CD1c-positive myeloid dendritic cell (primary cell): ENCODE results near the gene LPCAT1.
"Not testable (repeated sequence)": the region's sequence is repeated elsewhere in the genome, so short reads cannot be mapped to it uniquely, and the experiment has no call there.

Source experiments
- DNase-seq: peaks from one replicate; pipeline ENCODE4 v3.0.0-alpha.2; 2016; ENCODE audit errors: extremely low spot score

Gene LPCAT1

DNA sequence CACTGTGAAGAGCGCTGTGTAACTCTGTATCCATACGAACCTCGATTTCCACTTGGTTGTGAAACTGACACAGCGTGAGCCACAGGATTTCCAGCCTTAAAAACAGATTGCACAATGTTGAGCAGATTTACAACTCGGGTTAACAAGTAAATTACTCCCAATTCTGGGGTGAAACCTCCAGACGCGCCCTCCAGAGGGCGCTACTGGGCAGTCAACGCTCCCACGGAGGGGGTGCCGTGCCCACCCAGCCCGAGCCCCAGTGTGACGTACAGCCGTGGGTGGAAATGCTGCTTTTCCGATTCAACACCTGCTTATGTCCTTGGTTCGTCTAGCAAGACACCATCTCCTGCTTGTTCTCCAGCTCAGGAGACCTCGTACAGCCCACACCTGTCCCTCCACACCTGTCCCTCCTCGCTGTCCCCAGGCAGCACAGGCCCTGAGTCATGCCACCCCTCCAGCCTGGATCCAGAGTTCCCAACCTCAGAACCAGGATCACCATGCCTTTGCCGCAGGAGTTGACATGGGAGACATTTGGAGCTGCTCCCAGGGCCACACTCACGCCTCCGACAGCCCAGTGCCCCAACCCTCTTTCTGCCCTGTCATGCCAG is 44.1 kb downstream of the LPCAT1 start:
- peak; percentile 78 for DNase-seq

DNA sequence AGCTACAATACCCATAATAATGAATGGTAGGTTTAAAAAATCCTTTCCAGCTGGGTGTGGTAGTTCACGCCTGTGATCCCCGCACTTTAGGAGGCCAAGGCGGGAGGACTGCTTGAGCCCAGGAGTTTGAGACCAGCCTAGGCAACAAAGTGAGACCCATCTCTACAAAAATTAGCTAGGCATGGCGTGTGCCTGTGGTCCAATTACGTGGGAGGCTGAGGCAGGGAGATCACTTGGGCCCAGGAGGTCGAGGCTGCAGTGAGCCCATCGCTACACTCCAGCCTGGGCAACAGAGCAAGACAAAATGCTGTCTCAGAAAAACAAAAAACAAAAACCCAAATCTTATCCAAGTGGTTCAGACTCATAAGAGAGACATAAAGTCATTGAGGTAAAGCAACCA is 44.7 kb downstream of the LPCAT1 start:
- no peak for DNase-seq

DNA sequence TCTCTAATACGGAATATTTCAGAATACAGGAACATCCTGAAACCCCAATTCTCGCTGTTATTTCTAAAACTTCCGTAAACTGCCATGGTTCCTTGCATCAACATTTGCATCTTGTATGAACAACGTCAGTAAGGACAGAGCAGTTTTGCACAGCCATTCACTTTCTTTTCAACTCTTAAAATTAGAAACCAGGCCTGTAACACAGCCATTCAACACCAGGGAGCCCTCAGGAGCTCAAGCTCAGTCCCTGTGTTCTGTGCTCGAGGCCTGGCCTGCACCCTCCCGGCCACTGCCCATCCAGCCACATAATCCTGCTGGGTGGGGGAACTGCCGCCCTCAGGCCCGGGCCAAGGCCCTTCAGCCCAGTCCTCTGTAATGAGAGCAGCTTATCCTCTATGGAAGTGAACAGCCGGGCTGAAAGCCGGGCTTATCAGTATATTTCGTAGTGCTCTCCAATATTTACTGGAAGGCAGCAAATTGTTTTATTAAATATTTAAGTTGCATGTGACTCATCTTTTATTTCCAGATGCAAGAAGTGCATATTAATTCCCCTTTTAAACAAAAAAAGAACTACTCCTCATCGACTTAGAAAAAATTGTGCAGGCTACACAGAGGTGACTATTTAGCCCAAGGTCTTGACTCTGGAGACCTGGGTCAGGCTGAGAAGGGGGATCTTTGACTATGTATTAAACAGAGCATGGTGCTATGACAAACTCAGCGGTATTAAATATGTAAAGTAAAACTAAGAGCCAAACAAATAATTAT is 45.3 kb downstream of the LPCAT1 start:
- DNase-seq = peak; percentile 53

DNA sequence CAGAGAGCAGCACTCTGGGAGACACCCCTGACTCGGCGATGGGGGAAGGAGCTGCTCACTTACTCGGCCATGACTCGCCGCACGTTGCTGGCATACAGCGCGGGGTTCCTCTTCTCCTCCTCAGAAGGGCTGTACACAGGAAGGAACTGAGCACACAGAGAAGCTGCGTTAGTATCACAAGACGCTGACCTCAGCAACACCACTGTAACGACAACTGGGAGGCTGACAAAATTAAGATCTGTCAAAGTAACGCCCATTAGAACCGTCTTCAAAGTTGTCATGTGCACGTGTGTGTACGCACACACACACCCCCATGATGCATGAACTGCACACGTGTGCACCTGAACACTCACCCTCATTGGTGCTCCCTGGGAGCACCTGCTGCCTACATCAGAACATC is 46.4 kb downstream of the LPCAT1 start:
- peak; percentile 90 for DNase-seq

DNA sequence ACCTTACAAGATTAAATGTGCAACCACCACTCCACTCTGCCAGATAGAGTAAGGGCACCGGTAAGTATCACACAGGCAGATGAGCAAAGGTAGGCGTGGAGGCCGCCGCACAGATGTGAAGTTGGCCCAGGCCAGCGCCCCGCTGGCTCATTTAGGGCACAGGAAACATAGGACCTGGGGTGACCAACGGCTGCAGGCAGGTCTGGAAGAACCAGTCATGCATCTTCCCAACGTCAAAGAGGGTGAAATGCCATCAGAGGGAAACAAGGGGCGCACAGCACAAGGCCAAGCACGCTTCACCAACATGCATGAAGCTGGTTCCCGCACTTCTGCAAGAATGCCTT is 46.8 kb downstream of the LPCAT1 start:
- no peak for DNase-seq

DNA sequence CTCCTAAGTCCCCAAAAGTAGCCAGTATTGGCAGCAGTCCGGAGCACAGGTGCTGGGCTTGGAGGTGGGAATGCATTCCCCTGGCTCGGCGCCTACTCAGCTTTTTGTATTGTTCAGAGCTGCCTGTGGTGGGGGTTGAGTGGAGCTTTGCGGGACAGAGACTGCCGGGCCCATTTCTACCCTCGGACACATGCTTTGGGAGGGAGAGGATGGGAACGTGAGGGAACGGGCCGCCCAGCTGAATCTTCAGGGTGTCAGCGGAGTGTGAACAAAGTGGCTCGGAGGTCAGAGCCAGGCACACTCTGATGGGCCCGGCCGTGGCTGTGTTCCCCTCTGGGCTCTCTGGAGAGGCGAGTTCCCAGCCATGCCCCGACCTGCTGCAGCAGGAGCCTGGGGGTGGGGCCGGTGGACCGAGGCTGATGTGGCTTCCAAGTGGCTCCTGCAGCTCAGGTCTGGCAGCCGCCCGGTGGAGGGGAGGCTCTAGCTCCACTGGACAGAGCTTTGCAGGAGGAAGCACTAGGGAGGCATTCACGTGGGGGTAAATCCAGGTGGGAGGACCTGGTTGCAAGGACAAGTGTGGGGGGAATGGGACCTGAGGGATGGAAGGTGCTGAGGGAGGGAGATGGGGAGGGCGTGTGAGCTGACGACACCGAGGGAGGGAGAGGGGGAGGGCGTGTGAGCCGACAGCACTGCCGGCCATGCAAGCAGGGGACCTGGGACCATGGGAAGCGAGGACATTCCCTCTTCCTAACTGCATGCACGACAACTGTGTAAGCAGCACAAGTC is 47.4 kb downstream of the LPCAT1 start:
- no peak for DNase-seq

DNA sequence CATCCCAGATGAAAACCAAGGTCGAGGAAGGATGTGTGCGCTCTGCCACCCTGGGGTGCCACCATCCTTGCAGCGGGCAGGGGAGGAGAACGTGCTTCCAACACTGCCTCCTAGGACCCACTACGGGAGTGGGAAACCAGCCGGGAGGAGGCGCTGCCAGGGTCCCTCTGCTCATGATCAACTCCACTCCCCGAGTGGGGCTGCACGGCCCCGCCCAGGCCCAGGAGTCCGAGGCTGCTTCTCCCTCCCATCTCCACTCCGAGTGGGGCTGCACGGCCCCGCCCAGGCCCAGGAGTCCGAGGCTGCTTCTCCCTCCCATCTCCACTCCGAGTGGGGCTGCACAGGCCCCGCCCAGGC is 48.2 kb downstream of the LPCAT1 start:
- DNase-seq = not testable (repeated sequence)

DNA sequence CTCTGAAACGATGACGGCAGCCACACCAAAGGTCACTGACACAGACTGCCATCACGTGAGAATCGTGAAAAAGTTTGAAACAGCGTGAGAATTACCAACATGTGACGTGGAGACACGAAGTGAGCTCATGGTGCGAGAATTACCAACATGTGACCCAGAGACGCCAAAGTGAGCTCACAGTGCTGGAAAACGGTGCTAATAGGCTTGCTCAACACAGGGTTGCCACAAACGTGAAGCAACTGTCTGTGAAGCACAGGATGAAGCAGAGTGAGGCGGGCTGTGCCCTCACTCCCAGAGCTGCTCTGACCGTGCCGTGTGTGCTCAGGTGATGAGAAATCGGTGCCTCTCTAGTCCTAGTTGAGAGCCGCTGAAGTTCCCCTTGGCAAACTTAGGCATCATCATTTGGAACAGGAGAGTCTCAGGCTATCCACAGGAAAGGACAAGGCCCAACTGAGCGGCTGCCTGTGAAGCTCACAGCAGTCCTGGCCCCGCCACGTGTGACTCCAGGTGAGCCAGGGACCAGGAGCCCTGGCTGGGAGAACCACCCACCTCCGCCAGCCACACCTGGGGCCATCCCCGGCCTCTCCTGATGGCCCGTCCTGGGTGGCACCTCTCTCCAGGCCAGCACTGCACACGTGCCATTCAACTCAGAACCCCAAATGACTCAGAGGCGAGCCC is 48.8 kb downstream of the LPCAT1 start:
- peak; percentile 14 for DNase-seq

DNA sequence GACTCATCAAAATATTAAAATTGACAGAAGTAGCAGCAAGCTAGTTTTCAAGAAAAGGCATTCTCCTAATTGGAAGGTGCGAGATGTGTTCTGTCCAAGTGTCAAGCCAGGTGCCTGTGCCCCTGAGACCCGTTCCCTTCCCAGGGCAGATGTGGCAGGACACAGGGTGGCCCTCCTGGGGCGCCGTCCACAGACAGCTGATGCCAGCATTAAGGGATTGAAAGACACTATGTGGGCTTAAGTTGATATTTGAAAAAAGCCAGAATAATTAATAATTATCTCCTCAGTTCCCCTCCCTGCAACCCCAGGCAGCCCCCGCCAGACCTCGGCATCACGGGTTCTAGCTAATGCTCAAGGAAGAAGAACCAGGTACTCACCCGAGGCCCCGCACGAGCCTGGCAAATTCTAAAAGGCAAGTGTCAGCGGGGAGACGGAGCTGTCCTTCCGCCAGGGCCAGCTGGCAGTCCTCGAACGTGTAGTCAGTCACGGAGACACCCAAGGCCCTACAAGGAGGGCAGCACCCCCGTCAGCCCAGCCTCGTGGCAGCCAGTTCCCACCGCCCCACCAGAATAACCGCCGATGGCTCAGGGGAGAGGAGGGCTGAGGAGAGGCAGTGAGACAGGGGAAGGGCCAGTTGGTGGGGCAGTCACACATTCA is 49.4 kb downstream of the LPCAT1 start:
- DNase-seq = no peak

DNA sequence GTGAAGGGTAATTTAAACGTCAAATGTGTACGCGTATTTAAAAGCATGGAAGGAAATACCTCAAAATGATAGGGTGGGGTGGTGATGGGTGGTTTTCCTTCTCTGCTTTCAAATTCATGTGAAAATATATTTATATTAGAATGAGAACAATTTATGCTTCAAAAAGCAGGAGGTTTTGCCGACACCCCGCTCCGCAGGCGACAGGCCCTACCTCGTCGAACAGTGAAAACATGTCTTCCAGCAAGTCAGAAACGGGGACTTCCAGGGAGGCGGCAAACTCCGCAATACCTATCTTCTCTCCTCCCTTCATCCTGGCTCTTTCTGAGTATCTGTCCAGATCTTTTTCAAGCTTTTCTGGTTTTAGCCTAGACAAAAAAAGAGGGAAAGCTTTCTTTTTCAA is 50.0 kb downstream of the LPCAT1 start:
- no peak for DNase-seq

DNA sequence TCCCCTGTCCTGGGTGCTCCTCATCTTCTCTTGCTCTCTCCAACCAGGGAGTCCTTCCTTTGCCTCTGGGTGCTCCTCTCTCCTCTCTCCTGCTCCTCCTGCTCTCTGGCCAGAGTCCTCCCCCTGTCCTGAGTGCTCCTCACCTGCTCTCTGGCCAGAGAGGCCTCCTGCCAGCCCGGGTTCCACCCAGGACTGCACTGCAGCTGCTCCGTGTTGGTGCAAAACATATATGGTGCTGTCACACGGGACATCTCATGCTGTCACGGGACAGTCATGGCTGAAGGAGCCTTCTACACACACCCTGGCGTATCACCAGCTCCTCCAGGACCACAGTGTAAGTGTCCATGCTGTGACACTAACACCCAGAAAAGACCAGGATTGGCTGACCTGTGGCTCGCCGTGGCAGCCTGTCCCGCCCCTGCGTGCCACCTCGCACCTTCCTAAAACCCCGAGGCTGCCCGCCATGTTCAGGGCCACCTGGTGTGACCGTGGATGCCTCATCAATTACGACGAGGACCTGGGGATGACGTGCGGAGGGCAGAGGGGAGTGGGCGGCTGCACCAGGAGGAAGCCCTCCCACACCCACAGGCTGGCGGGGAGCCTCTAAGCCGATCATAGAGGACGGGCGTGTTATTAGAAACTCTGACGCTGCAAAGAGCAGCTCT is 50.7 kb downstream of the LPCAT1 start:
- DNase-seq = no peak

DNA sequence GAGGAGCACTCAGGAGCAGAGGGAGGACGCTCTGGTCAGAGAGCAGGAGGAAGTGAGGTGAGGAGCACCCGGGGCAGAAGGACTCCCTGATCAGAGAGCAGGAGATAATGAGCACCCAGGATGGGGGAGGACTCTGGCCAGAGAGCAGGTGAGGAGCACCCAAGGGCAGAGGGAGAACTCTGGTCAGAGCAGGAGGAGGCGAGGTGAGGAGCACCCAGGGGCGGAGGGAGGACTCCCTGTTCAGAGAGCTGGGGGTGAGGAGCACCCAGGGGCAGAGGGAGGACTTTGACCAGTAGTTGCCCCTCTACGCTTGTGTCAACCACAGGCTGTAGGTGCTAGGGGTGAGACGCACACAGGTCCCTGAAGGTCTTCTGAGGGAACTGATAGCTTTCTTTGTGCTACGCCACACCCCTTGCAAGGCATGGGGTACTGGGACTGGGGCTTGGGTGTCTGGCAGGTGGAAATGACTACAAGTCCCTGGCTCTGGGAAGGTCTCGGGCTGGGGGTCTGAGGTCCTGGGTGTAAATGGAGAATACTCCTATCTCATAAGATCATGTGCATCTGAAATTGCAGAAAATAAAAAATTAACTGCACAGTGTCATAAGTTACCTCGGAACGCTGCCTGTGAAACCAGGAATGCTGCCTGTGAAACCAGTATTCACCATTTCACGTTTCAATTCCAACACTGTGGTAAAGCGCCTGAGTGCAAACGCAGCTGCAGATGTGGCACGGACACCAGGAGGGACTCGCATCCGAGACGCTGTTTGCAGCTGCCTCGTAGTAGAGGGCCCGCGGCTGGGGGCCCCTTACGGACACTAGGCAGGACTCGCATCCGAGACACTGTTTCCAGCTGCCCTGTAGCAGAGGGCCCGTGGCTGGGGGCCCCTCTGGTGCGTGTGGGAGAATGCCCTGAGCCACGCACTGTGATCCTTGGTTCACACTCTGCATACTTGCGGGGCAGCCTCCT is 51.5 kb downstream of the LPCAT1 start:
- no peak for DNase-seq

DNA sequence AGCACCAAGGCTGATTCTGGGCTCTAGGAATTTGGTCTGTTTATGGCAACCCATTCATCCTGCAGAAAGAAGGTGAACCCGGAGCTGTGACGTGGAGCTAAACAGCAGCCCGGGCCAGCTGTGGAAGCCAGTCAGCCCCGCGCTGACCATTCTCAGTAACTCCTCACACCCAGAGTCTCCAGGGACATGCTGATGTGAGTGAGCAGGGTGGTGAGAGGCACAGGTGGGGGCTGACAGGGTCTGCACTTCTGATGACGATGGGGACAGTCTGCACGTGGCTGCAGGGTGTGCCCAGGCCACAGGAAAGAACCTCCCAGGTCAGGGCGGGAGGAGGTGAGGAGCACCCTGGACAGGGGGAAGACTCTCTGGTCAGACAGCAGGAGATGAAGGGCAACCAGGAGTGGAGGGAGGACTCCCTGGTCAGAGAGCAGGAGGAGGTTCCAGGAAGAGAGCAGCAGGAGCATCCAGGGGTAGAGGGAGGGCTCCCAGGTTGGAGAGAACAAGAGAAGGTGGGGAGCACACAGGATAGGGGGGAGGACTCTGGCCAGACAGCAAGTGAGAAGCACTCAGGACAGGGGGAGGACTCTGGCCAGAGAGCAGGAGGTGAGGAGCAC is 52.4 kb downstream of the LPCAT1 start:
- no peak for DNase-seq

DNA sequence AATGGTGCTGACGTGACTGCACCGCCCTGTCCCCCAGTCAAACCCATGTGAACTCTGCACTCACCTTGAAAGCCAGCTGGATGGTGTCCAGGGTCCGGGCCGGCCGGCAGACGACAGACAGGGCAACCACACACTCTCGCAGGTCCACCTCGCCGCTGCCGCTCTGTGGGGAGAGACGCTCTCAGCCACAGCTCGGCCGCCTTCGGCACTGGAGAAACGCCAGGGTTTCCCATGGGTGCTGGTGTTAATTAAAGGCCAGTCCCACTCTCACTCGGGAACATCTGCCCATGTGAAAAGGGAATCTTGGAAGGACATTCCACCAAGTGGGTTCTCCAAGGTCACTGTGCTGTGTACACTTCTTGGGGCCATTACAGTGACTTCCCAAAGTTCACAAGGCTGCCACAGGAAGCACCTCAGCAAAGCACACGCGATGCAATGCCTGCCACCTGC is 53.0 kb downstream of the LPCAT1 start:
- no peak for DNase-seq

DNA sequence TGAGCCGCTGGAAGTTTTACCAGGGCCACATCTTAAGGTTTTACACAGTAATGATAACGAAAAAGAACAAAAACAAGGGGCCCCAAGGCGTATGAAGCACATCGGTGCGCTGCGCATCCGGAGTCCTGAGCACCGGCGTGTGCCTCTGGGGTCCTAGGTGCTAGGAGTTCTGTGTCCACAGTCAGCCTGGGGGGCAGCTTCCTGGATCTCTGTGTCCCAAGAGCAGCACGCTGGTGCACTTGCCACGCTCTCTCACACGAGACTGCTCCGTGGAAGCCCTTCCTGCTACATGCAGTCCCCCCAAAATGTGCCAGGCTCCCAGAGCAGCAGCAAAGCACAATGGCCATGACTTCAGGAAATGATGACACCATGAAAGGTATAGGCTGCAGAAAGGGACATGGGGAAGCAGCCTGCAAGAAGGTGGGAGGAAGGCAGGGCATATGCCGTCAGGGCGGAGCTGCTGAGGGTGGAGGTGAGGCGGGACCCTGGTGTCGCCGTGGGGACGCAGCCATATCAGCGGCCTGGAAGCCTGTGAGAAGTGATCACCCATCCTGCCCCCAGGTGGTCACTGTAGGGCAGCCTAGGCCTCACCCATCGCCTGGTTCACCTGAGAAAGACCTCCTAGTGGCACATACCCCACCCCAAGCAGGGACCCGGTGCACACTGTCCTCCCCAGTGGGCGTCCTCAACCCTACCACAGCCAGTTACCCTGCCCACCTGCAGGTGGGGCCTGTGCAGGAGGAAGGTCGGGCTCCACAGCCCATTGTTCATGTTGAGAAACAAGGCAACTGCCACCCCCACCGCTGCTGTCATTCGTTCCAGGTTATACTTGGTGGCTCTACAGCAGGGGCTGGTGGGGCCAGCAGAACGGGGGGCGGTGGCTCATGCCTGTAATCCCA is 54.9 kb downstream of the LPCAT1 start:
- DNase-seq = no peak

DNA sequence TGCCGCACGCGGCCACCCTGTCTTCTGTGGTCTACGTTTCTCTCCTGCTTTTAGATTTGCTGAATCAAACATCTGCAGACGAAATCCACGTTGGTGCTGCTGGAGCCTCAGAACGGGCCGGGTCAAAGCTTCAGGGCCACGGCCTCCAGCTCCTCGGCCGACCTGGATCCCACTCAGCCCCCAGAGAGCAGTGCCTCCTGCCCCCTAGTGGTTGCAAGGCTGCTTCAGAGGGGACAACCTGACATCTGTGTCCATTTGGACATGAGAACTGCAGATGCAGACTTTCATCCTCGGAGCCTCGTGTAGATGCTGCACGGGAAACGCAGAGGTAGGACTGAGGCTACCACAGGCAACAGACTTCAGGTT is 55.5 kb downstream of the LPCAT1 start:
- DNase-seq = no peak

DNA sequence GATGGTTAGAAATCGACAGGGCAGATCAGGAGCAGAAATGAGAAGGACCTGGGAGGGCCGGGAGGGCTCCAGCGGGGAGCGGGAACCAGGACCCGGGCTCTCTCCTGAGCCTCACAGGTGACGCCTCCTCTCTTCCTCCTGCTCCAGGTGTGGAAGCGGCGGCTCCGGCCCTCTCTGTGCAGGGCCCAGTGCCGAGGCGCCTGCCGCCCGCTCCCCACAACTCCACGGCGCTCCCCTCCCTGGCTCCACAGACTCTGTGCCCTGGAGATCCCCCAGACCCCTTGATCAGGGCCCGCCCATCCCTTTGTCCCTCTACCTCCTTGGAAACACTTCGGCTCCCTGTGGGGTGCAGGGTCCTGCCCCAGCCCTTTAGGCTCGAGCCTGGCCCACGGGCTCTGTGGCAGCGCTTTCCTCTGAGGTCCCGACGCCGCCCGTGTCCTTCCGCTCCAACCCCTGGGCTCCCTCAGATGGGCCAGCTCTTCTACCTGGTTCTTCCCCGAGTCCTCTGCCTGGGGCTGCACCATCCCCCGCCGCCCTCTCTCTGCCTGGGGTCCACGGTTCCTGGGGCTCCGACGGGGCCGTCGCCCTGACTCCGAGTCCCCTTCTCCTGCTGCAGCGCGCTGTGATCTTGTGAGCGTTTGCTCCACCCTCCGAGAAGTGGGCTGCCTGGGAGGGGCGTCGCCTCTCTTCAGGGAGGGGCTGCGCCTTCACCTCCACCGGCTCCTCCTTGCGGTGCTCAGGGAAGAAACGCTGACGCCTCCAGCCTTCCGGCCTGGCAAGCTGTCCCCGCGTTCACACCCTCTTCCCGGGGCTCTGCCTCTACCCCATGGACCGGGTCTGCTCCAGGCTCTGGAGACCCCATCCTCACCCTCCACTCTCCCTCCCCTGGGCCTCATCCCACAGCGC is 56.2 kb downstream of the LPCAT1 start:
- DNase-seq = no peak
